Measurements from ENCODE around the gene UNC5C. TPM values are rescaled to one million over a fixed set of nuclear protein-coding genes. Genes with fewer than 3 reads are reported as not detected.

UNC5C gene
- total and polyA plus RNA-seq, 2 experiments from 2014 or later: 3.5 to 16.0 TPM

DNA sequence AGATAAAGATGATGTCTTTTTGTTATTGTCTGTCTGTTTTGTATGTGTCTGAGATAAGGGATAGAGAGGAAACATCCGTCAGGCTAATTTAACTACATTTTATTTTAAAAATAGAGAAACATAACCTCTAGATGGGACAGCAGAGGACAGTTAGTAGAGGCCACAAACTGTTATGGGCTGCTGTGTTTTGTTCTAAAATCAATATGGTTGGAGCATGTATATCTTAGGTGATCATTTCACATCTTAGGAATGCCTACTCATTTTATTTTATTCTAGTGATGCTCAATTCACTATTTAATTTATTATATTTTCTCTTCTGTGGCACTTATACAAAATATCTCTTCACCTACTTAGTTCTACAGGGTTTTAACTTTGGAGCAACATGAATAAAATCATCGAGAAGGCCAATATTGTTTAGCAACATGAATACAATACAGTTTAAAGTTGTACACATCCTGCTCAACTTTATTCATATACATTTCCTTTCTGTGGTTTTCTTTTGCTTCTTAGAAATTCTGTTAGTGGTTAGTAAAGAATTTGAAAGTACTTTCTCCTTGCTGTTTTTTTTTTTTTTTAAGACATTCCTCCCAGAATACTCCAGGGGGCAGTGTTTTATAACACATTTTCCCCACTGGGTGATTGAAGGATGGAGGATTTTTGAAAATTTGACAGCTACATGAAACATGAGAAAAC is 392.9 kb downstream of the UNC5C start:
- Histone ChIP-seq H2AFZ (no peak overlapping the region), H3K4me2 (no peak overlapping the region), H3K9me3 (ENCODE audit: low read depth) (no peaks in the 10 kb centered on the region), H3K79me2 (no peaks in the 10 kb centered on the region), H3K4me3 (no peak overlapping the region), H4K20me1 (ENCODE audit: insufficient read depth, poor library complexity, severe bottlenecking) (no peaks in the 10 kb centered on the region), H3K4me1 (ENCODE audit: insufficient read depth) (no peaks in the 10 kb centered on the region), H3K27me3 (no peaks in the 10 kb centered on the region), H3K27ac (no peak overlapping the region), H3K9me2 (replicated peaks; ENCODE audit: insufficient read depth) (no peaks in the 10 kb centered on the region), H3K36me3 (replicated peaks; ENCODE audit: insufficient read depth, low read depth) (no peaks in the 10 kb centered on the region)
- WGBS (ENCODE audit: low lambda C conversion rate, missing lambda C conversion rate): 74% methylated on average over 2 of the region's 2 CpGs
- DNase-seq (ENCODE audit: low spot score): peak; percentile 54
- TF ChIP-seq, protein P1, sequence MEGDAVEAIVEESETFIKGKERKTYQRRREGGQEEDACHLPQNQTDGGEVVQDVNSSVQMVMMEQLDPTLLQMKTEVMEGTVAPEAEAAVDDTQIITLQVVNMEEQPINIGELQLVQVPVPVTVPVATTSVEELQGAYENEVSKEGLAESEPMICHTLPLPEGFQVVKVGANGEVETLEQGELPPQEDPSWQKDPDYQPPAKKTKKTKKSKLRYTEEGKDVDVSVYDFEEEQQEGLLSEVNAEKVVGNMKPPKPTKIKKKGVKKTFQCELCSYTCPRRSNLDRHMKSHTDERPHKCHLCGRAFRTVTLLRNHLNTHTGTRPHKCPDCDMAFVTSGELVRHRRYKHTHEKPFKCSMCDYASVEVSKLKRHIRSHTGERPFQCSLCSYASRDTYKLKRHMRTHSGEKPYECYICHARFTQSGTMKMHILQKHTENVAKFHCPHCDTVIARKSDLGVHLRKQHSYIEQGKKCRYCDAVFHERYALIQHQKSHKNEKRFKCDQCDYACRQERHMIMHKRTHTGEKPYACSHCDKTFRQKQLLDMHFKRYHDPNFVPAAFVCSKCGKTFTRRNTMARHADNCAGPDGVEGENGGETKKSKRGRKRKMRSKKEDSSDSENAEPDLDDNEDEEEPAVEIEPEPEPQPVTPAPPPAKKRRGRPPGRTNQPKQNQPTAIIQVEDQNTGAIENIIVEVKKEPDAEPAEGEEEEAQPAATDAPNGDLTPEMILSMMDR (IDR thresholded peaks at IDR 0.05; ENCODE audit: poor library complexity): peak; percentile 76
- TF ChIP-seq EZH2 (IDR thresholded peaks at IDR 0.05; ENCODE audit: borderline replicate concordance) (no peak), EZH2phosphoT487 (IDR thresholded peaks at IDR 0.05; ENCODE audit: low read depth, severe bottlenecking, unreplicated experiment) (no peak)

DNA sequence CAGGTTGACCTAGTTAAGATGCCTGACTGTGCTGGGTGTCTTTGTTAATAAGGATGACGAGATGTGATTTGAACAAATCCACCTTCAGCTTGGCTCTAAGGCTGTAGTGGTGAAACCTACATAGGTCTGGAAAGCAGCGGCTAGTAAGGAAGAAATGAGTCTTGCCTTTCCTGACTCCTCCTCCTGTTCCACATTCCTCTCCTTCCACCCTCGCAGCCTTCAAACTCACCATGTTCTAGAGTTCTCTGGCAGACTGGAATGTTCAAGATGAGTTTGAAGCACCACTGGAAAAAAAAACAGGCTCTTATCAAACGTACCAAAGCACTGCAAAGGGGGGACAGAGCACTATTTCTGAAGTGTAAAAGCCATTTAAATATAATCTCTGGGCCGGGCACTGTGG is 395.6 kb downstream of the UNC5C start:
- no peaks in the 10 kb centered on the region for H3K4me1 ChIP-seq (ENCODE audit: insufficient read depth)
- no peaks in the 10 kb centered on the region for H3K27me3 ChIP-seq
- H4K20me1 ChIP-seq (ENCODE audit: insufficient read depth, poor library complexity, severe bottlenecking): no peaks in the 10 kb centered on the region
- H3K36me3 ChIP-seq (replicated peaks; ENCODE audit: insufficient read depth, low read depth): no peaks in the 10 kb centered on the region
- H3K27ac ChIP-seq: no peak overlapping the region
- no peak overlapping the region for H3K4me3 ChIP-seq
- TF ChIP-seq EZH2phosphoT487 (IDR thresholded peaks at IDR 0.05; ENCODE audit: low read depth, severe bottlenecking, unreplicated experiment): no peak
- no peak for TF ChIP-seq EZH2 (IDR thresholded peaks at IDR 0.05; ENCODE audit: borderline replicate concordance)
- TF ChIP-seq, protein P1 (IDR thresholded peaks at IDR 0.05; ENCODE audit: poor library complexity): no peak
- no peaks in the 10 kb centered on the region for H3K9me2 ChIP-seq (replicated peaks; ENCODE audit: insufficient read depth)
- no peak overlapping the region for H3K4me2 ChIP-seq
- 74% methylated on average over 5 of the region's 5 CpGs for WGBS (ENCODE audit: low lambda C conversion rate, missing lambda C conversion rate)
- no peaks in the 10 kb centered on the region for H3K9me3 ChIP-seq (ENCODE audit: low read depth)
- H2AFZ ChIP-seq: no peak overlapping the region
- H3K79me2 ChIP-seq: no peaks in the 10 kb centered on the region
- DNase-seq (ENCODE audit: low spot score): no peak

DNA sequence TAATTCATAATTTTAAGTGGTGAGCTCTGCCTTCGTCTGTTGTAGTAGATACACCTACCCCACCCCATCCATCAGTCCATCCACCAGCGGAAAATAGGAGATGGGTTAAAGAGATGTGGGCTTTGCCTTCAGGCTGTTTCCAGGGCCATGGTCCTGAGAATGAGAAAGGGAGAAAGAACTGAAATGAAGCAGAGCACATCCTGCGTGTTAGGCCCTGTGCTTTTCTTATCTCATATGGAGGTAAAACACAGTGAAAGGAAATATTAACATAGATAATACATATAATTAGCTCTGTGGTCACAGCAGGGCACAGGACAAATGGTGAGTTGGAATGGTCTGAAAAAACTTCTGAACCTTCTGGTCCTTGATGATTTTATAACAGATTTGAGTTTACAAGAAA is 397.5 kb downstream of the UNC5C start:
- H3K4me3 ChIP-seq: no peak overlapping the region
- DNase-seq (ENCODE audit: low spot score): no peak
- no peaks in the 10 kb centered on the region for H4K20me1 ChIP-seq (ENCODE audit: insufficient read depth, poor library complexity, severe bottlenecking)
- H3K4me1 ChIP-seq (ENCODE audit: insufficient read depth): no peaks in the 10 kb centered on the region
- H3K9me2 ChIP-seq (replicated peaks; ENCODE audit: insufficient read depth): no peaks in the 10 kb centered on the region
- H3K4me2 ChIP-seq: no peak overlapping the region
- H3K27me3 ChIP-seq: no peaks in the 10 kb centered on the region
- H2AFZ ChIP-seq: no peak overlapping the region
- no peaks in the 10 kb centered on the region for H3K9me3 ChIP-seq (ENCODE audit: low read depth)
- 69% methylated on average over 3 of the region's 3 CpGs for WGBS (ENCODE audit: low lambda C conversion rate, missing lambda C conversion rate)
- no peak overlapping the region for H3K27ac ChIP-seq
- no peak for TF ChIP-seq EZH2phosphoT487 (IDR thresholded peaks at IDR 0.05; ENCODE audit: low read depth, severe bottlenecking, unreplicated experiment)
- TF ChIP-seq, protein P1 (IDR thresholded peaks at IDR 0.05; ENCODE audit: poor library complexity): no peak
- H3K36me3 ChIP-seq (replicated peaks; ENCODE audit: insufficient read depth, low read depth): no peaks in the 10 kb centered on the region
- H3K79me2 ChIP-seq: no peaks in the 10 kb centered on the region

All from hepatocyte (in vitro differentiated cells).